HG03432 (cell line): Measurements from ENCODE around the gene TANGO2.

ENCODE experiments used
- ATAC-seq: cut with Tn5 transposase; IDR thresholded peaks from one replicate; pipeline ENCODE4 v1.9.1; 2021; ENCODE audit warnings: mild to moderate bottlenecking, moderate library complexity; ENCODE audit not compliant: unreplicated experiment

Gene TANGO2

GRCh38 chr22:20083157-20083890 lies 62.4 kb downstream of the TANGO2 start:
- no peak for ATAC-seq

- no peak for ATAC-seq
Measured at GRCh38 chr22:20083891-20084546, 63.1 kb downstream of the TANGO2 start.

GRCh38 chr22:20084547-20085413 lies 63.9 kb downstream of the TANGO2 start:
- ATAC-seq, result no peak

GRCh38 chr22:20085651-20086050 lies 64.7 kb downstream of the TANGO2 start:
- no peak for ATAC-seq

GRCh38 chr22:20086101-20086599 lies 65.2 kb downstream of the TANGO2 start:
- no peak for ATAC-seq

- no peak for ATAC-seq
Measured at GRCh38 chr22:20086763-20087162, 65.9 kb downstream of the TANGO2 start.

- no peak for ATAC-seq
Measured at GRCh38 chr22:20087319-20088262, 66.7 kb downstream of the TANGO2 start.

- ATAC-seq, result no peak
Measured at GRCh38 chr22:20088263-20088648, 67.3 kb downstream of the TANGO2 start.

GRCh38 chr22:20089226-20089976 lies 68.5 kb downstream of the TANGO2 start:
- ATAC-seq, result no peak

GRCh38 chr22:20089977-20090729 lies 69.2 kb downstream of the TANGO2 start:
- no peak for ATAC-seq

- no peak for ATAC-seq
Measured at GRCh38 chr22:20090730-20091240, 69.9 kb downstream of the TANGO2 start.

GRCh38 chr22:20091690-20092476 lies 71.0 kb downstream of the TANGO2 start:
- ATAC-seq, result no peak

GRCh38 chr22:20092477-20092854 lies 71.6 kb downstream of the TANGO2 start:
- no peak for ATAC-seq

GRCh38 chr22:20093418-20094196 lies 72.7 kb downstream of the TANGO2 start:
- no peak for ATAC-seq

GRCh38 chr22:20094197-20094807 lies 73.4 kb downstream of the TANGO2 start:
- no peak for ATAC-seq

GRCh38 chr22:20095521-20095920 lies 74.6 kb downstream of the TANGO2 start:
- no peak for ATAC-seq
